ENCODE data around the gene ADRA2C.

ADRA2C gene

GRCh38 chr4:3727847-3728469 lies 38.2 kb upstream of the ADRA2C start:
- no peak overlapping the region for H3K27ac ChIP-seq
- no peak for TF ChIP-seq CTCF (conservative IDR thresholded peaks at IDR 0.05)

DNA sequence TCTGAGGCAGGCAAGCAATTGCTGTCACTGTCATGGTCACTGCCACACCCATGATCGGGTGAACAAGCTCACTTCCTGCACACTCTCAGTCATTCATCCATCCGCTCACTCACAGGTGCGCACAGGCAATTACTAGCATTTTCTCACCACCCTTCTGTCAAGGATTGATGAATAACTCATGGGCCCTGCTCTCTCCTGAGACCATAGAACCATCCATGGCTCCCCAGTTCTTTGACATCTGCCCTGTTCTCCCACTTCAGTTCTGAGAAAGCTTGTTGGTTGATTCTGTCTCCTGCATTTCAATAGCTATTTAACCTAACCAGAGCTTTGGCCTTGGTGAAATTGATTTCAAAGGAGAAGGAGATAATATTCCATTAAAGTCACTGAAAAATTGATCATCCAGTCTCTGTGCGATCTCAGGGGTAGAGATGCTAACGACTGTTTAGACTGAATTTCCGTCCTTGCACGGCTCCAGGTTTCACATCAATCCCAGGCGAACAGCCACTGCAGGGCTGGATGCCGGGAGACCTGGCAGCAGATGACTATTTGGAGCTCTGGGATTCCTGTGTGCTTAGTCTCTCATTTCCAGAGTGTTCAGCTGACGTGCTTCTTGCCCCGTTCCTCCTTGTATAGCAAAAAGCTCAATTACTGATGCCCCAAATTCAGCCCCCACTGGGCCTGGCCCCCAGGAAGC lies 36.9 kb upstream of the ADRA2C start:
- no peak overlapping the region for H3K27ac ChIP-seq
- no peak for TF ChIP-seq CTCF (conservative IDR thresholded peaks at IDR 0.05)

DNA sequence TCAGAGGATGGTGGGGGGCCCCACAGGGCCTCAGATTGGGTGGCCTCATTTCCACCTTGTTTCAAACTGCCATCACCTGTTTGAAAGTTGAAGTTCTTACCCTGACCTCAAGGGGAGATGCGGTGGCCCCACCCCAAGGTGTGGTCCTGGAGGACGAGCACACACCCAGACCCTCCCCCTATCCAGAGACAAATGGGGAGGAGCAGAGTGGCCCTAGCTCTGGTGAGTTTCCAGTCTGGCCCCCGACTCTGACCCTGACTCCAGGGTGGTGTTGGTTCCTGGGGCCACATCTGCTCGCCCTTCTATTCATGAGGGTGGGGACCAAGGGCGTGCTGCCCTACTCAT lies 36.3 kb upstream of the ADRA2C start:
- no peak for TF ChIP-seq CTCF (conservative IDR thresholded peaks at IDR 0.05)
- no peak overlapping the region for H3K27ac ChIP-seq

- no peak overlapping the region for H3K27ac ChIP-seq
- no peak for TF ChIP-seq CTCF (conservative IDR thresholded peaks at IDR 0.05)
Measured at GRCh38 chr4:3730422-3731190, 35.6 kb upstream of the ADRA2C start.

GRCh38 chr4:3732076-3733028 lies 33.8 kb upstream of the ADRA2C start:
- TF ChIP-seq CTCF (conservative IDR thresholded peaks at IDR 0.05), result no peak
- H3K27ac ChIP-seq, result no peak overlapping the region

DNA sequence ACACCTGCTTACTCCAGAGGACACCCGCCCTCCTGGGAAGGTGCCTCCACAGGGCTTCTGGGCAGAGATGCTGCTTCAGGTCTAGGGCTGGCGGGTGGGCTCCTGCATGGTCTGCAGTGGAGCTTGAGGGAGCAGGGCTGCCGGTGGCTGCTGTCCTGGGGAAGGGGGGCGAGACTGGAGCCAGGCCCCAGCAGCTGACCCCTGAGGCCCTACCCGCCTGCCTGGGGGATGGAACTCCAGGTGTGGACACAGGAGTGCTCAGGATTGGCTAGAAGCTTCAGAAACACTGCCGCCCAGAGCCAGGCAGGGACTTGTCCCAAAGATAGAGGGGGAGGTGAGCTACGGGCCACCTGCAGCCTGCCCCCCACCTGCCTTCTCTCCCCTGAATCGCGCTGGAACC lies 33.0 kb upstream of the ADRA2C start:
- no peak for TF ChIP-seq CTCF (conservative IDR thresholded peaks at IDR 0.05)
- no peak overlapping the region for H3K27ac ChIP-seq

All from VCaP (cell line).